Vagina (tissue), 2 donors: ENCODE results near the gene MAP2K7. TPM values are rescaled to one million over a fixed set of nuclear protein-coding genes. Genes with fewer than 3 reads are reported as not detected.
A peak's percentile ranks its signal among the peaks of the same experiment; 100 is the strongest.

ENCODE experiments used
- DNase-seq, 2 donors: peaks; one replicate each; pipeline ENCODE4 v3.0.0-alpha.2; 2017; ENCODE audit errors: extremely low spot score in 2 of 2
- H3K27ac ChIP-seq: fragments of 200-600 bp; sonication (generic); one replicate; pipeline ENCODE4 v1.5.1; 2019
- H3K27me3 ChIP-seq: fragments of 200-600 bp; sonication (generic); one replicate; pipeline ENCODE4 v1.5.1; 2019
- H3K36me3 ChIP-seq, 2 donors: fragments of 200-600 bp; sonication (generic); one replicate each; pipeline ENCODE4 v1.5.1; 2017 to 2019
- H3K4me1 ChIP-seq: fragments of 200-600 bp; sonication (generic); one replicate; pipeline ENCODE4 v1.5.1; 2019
- H3K4me3 ChIP-seq, 2 donors: fragments of 200-600 bp; sonication (generic); 1 replicate in 1 of 2; 2 replicates in 1 of 2; pipeline ENCODE4 v1.5.1; 2016 to 2019
- H3K9me3 ChIP-seq: fragments of 200-600 bp; sonication (generic); one replicate; pipeline ENCODE4 v1.5.1; 2019
- POLR2A ChIP-seq, 2 donors: fragments of 450-650 bp; IDR thresholded peaks; one replicate each; pipeline ENCODE4 v1.6.1; 2017; ENCODE audit warnings: antibody characterized with exemption in 2 of 2, mild to moderate bottlenecking in 2 of 2, moderate library complexity in 2 of 2
- POLR2AphosphoS5 ChIP-seq, 2 donors: sonication (generic); formaldehyde crosslinking; IDR thresholded peaks; one replicate each; pipeline ENCODE4 v1.9.0; 2017; ENCODE audit warnings: antibody characterized with exemption in 2 of 2, mild to moderate bottlenecking in 2 of 2, low read depth in 1 of 2; ENCODE audit not compliant: insufficient read depth in 1 of 2
- intact Hi-C: fragments of 100-400 bp; cut with DNase I; formaldehyde crosslinking; loops from one replicate; pipeline ENCODE4 v1.15.1; 2023
- total RNA-seq: library from RNA; depleted of rRNA; stranded (reverse); fragments of >200 nt; gene quantifications from one replicate; pipeline ENCODE4 v1.2.3, GENCODE V29; 2016
- TF ChIP-seq, protein P1 (sequence below), 3 experiments: fragments of 450-650 bp in 2 of 3; fragments of 200-600 bp in 1 of 3; sonication (generic) in 1 of 3; IDR thresholded peaks; one replicate each; pipeline ENCODE4 v1.5.1; 2017 to 2019; ENCODE audit warnings: antibody characterized with exemption in 3 of 3, mild to moderate bottlenecking in 2 of 3, moderate library complexity in 2 of 3

MAP2K7 gene
- total RNA-seq, 1 donor from 2014 or later: 26.8 TPM

- Histone ChIP-seq H3K9me3 (no peaks in the 10 kb centered on the region), H3K27ac (peak overlapping the region; percentile 86), H3K36me3 (peaks cover 0 to 20% of the 10 kb centered on the region in 2 donors), H3K27me3 (no peaks in the 10 kb centered on the region), H3K4me3 (peak overlapping the region in 1 of 2 donors; percentile 48), H3K4me1 (peaks cover 74% of the 10 kb centered on the region)
- intact Hi-C loops: loop anchor here (10.0 kb wide), 1 partner anchor 86 kb away; the partner anchor contains the start of gene ELAVL1
- no peak for DNase-seq
- TF ChIP-seq POLR2A (IDR thresholded peaks at IDR 0.05): no peak
- TF ChIP-seq, protein P1, sequence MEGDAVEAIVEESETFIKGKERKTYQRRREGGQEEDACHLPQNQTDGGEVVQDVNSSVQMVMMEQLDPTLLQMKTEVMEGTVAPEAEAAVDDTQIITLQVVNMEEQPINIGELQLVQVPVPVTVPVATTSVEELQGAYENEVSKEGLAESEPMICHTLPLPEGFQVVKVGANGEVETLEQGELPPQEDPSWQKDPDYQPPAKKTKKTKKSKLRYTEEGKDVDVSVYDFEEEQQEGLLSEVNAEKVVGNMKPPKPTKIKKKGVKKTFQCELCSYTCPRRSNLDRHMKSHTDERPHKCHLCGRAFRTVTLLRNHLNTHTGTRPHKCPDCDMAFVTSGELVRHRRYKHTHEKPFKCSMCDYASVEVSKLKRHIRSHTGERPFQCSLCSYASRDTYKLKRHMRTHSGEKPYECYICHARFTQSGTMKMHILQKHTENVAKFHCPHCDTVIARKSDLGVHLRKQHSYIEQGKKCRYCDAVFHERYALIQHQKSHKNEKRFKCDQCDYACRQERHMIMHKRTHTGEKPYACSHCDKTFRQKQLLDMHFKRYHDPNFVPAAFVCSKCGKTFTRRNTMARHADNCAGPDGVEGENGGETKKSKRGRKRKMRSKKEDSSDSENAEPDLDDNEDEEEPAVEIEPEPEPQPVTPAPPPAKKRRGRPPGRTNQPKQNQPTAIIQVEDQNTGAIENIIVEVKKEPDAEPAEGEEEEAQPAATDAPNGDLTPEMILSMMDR (IDR thresholded peaks at IDR 0.05): no peak
- no peak for TF ChIP-seq POLR2AphosphoS5 (IDR thresholded peaks at IDR 0.05; ENCODE audit: insufficient read depth in 1 of 2, low read depth in 1 of 2)
These were observed 15.1 kb downstream of the MAP2K7 start for GRCh38 chr19:7918615-7919421.

- no peaks in the 10 kb centered on the region for H3K27me3 ChIP-seq
- H3K9me3 ChIP-seq: no peaks in the 10 kb centered on the region
- peak in 1 of 2 donors; percentile 97 for DNase-seq
- H3K4me1 ChIP-seq: peaks cover 84% of the 10 kb centered on the region
- peaks cover 0 to 20% of the 10 kb centered on the region in 2 donors for H3K36me3 ChIP-seq
- intact Hi-C loops: loop anchor here (10.0 kb wide), 1 partner anchor 85 kb away; the partner anchor contains the start of gene ELAVL1
- peak within 1 kb of the TSS; percentile 61 to 78 for H3K4me3 ChIP-seq
- TF ChIP-seq, protein P1 (IDR thresholded peaks at IDR 0.05): no peak
- TF ChIP-seq POLR2A (IDR thresholded peaks at IDR 0.05): peak in 1 of 2 donors; percentile 55
- TF ChIP-seq POLR2AphosphoS5 (IDR thresholded peaks at IDR 0.05; ENCODE audit: insufficient read depth in 1 of 2, low read depth in 1 of 2): peak; percentile 83 to 86
- peak within 1 kb of the TSS; percentile 89 for H3K27ac ChIP-seq
These were observed 16.2 kb downstream of the MAP2K7 start, which contains the start of gene SNAPC2 for GRCh38 chr19:7919610-7920518. Gene SNAPC2, plus strand, starts transcription at chr19:7920338. Its CDS starts 29 bp downstream, at chr19:7920367.

DNA sequence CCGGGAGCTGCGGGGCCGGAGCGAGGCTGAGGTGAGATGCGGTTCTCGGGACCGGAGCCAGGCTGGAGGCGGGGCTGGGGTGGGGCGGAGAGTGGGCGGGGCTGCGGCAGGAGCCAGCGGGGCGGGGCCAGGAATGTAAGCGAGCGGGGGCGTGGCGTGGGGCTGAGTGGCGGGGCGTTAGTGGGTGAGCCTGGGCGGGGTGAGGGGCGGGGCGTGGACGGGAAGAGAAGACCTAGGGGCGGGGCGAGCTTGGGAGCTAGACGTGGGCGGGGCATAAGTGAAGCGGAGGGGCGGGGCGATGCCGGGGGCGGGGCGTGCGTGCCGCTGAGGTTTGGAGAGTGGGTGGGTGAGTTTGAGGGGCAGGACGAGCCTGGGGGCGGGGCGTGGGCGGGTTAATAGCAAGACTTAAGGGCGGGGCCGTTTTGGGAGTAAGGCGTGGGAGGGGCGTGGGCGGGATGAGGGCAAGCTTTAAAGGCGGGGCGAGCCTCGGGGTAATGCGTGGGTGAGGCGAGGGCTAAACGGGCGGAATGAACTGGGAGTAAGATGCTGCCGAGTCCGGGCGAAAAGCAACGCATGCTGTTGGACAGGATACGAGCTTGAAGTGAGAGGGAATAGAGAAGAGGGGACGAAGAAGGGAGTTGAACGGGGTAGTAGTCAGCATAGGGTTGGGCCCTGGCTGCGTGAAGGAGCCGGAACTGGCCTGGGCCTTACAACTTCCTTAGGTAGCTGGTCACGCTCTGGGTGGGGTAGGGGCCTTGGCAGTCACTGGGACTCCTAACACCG is 17.0 kb downstream of the MAP2K7 start:
- intact Hi-C loops: no loop called here

GRCh38 chr19:7921302-7921966 is 17.8 kb downstream of the MAP2K7 start:
- intact Hi-C loops: no loop called here
- Histone ChIP-seq H3K27ac (peak overlapping the region; percentile 89), H3K4me1 (peaks cover 79% of the 10 kb centered on the region), H3K27me3 (no peaks in the 10 kb centered on the region), H3K4me3 (peak overlapping the region; percentile 51 to 71), H3K9me3 (no peaks in the 10 kb centered on the region), H3K36me3 (peaks cover 0 to 20% of the 10 kb centered on the region in 2 donors)
- no peak for TF ChIP-seq POLR2AphosphoS5 (IDR thresholded peaks at IDR 0.05; ENCODE audit: insufficient read depth in 1 of 2, low read depth in 1 of 2)
- TF ChIP-seq, protein P1 (IDR thresholded peaks at IDR 0.05): no peak
- no peak for DNase-seq

More for the DNA sequence above, 17.0 kb downstream of the MAP2K7 start:
- Histone ChIP-seq H3K27ac (peak overlapping the region; percentile 89), H3K36me3 (peaks cover 0 to 20% of the 10 kb centered on the region in 2 donors), H3K27me3 (no peaks in the 10 kb centered on the region), H3K9me3 (no peaks in the 10 kb centered on the region), H3K4me3 (peak overlapping the region; percentile 61 to 78), H3K4me1 (peaks cover 82% of the 10 kb centered on the region)
- TF ChIP-seq POLR2A (IDR thresholded peaks at IDR 0.05): peak in 1 of 2 donors; percentile 64
- TF ChIP-seq POLR2AphosphoS5 (IDR thresholded peaks at IDR 0.05; ENCODE audit: insufficient read depth in 1 of 2, low read depth in 1 of 2): peak; percentile 8 to 79
- TF ChIP-seq, protein P1 (IDR thresholded peaks at IDR 0.05): no peak
- DNase-seq: peak; percentile 99
